SK-N-SH (cell line): ENCODE data around the gene SCN4B. TPM values are rescaled to one million over a fixed set of nuclear protein-coding genes. Genes with fewer than 3 reads are reported as not detected.

Experiments used
- CTCF ChIA-PET: fragments of 300-600, 350-600 bp; formaldehyde crosslinking; extraction: SDS; loops from one replicate; lab custom pipeline; 2021; lab: Yijun Ruan, JAX
- POLR2A ChIA-PET: fragments of 350-600 bp; sonication (Branson Sonifier 250); formaldehyde crosslinking; extraction: SDS; loops from one replicate; lab custom pipeline; 2020; ENCODE audit warnings: antibody characterized with exemption, inconsistent platforms; lab: Yijun Ruan, JAX
- DNase-seq: peaks from one replicate; pipeline ENCODE4 v3.0.0; 2012
- H2AFZ ChIP-seq: fragments of 200-600 bp; sonication (generic); 2 replicates; pipeline ENCODE4 v1.8.1; 2016; ENCODE audit warnings: antibody characterized with exemption, mild to moderate bottlenecking, low read depth
- H3F3A ChIP-seq: fragments of 200-600 bp; sonication (generic); replicated peaks from 2 replicates; pipeline ENCODE3; 2016; ENCODE audit warnings: antibody characterized with exemption, mild to moderate bottlenecking; ENCODE audit not compliant: insufficient read depth
- H3K27ac ChIP-seq, 2 experiments: fragments of 200-500 bp in 1 of 2; fragments of 200-600 bp in 1 of 2; sonication (Bioruptor generic) in 1 of 2; sonication (generic), shearing (Covaris generic) in 1 of 2; 2 replicates each; pipeline versions ENCODE4 v1.5.1 to v1.6.1; 2014 to 2016; ENCODE audit warnings: low read depth in 2 of 2, inconsistent platforms in 1 of 2, low read length in 1 of 2, mild to moderate bottlenecking in 1 of 2, mixed read lengths in 1 of 2
- H3K27me3 ChIP-seq: fragments of 200-600 bp; sonication (generic), shearing (Covaris generic); 2 replicates; pipeline ENCODE4 v1.6.1; 2016; ENCODE audit warnings: mixed run types; ENCODE audit not compliant: insufficient read depth
- H3K36me3 ChIP-seq, 2 experiments: fragments of 200-500 bp in 1 of 2; fragments of 200-600 bp in 1 of 2; sonication (Bioruptor generic) in 1 of 2; sonication (generic) in 1 of 2; replicated peaks in 1 of 2; 2 replicates each; pipeline versions ENCODE3 to v1.5.1; 2014 to 2016; ENCODE audit warnings: low read length in 1 of 2, mild to moderate bottlenecking in 1 of 2; ENCODE audit not compliant: insufficient read depth in 2 of 2, control insufficient read depth in 1 of 2
- H3K4me1 ChIP-seq, 2 experiments: fragments of 200-500 bp in 1 of 2; fragments of 200-600 bp in 1 of 2; sonication (Bioruptor generic) in 1 of 2; sonication (generic), shearing (Covaris generic) in 1 of 2; 2 replicates each; pipeline versions ENCODE4 v1.5.1 to v1.6.1; 2014 to 2016; ENCODE audit warnings: low read depth in 1 of 2, low read length in 1 of 2, mixed run types in 1 of 2; ENCODE audit not compliant: insufficient read depth in 2 of 2, control insufficient read depth in 1 of 2
- H3K4me2 ChIP-seq: fragments of 200-600 bp; sonication (generic), shearing (Covaris generic); 2 replicates; pipeline ENCODE4 v1.6.1; 2017; ENCODE audit warnings: mixed run types
- H3K4me3 ChIP-seq, 2 experiments: fragments of 200-500 bp in 1 of 2; fragments of 200-600 bp in 1 of 2; sonication (Bioruptor generic) in 1 of 2; sonication (generic), shearing (Covaris generic) in 1 of 2; 2 replicates each; pipeline versions ENCODE4 v1.5.1 to v1.8.1; 2014 to 2016; ENCODE audit warnings: low read depth in 2 of 2, inconsistent platforms in 1 of 2, low read length in 1 of 2, mild to moderate bottlenecking in 1 of 2, mixed read lengths in 1 of 2, moderate library complexity in 1 of 2
- H3K79me2 ChIP-seq: fragments of 200-600 bp; sonication (generic); 2 replicates; pipeline ENCODE4 v1.8.1; 2017; ENCODE audit warnings: mild to moderate bottlenecking; ENCODE audit not compliant: insufficient read depth
- H3K9ac ChIP-seq: fragments of 200-600 bp; sonication (generic); 2 replicates; pipeline ENCODE4 v1.6.1; 2017; ENCODE audit warnings: mixed run types
- H3K9me2 ChIP-seq: fragments of 200-600 bp; sonication (generic); 2 replicates; pipeline ENCODE4 v1.6.1; 2017; ENCODE audit warnings: mixed run types
- H3K9me3 ChIP-seq: fragments of 200-600 bp; sonication (generic); 2 replicates; pipeline ENCODE4 v1.6.1; 2017; ENCODE audit warnings: mixed run types, mild to moderate bottlenecking, moderate library complexity
- H4K20me1 ChIP-seq: fragments of 200-600 bp; sonication (generic); 2 replicates; pipeline ENCODE4 v1.6.1; 2017; ENCODE audit warnings: mild to moderate bottlenecking, mixed run types; ENCODE audit not compliant: insufficient read depth
- CTCF ChIP-seq: fragments of 200-600 bp; sonication (generic); IDR thresholded peaks from 2 replicates; pipeline ENCODE4 v1.6.1; 2017; ENCODE audit warnings: antibody characterized with exemption, mild to moderate bottlenecking, moderate library complexity
- FOXJ3 ChIP-seq: sonication (generic); formaldehyde crosslinking; IDR thresholded peaks from 2 replicates; pipeline ENCODE4 v1.5.1; 2020; ENCODE audit warnings: mild to moderate bottlenecking, missing genetic modification reagents
- GATA2 ChIP-seq: sonication (generic); formaldehyde crosslinking; IDR thresholded peaks from 2 replicates; pipeline ENCODE4 v1.5.0; 2020; ENCODE audit warnings: mild to moderate bottlenecking, missing genetic modification reagents
- MEF2A ChIP-seq: IDR thresholded peaks from 2 replicates; pipeline ENCODE4 v1.4.0; 2012; ENCODE audit warnings: low read depth, borderline replicate concordance
- TCF12 ChIP-seq: IDR thresholded peaks from 2 replicates; pipeline ENCODE4 v1.4.0; 2012
- USF1 ChIP-seq: IDR thresholded peaks from 2 replicates; pipeline ENCODE4 v1.4.0; 2012; ENCODE audit warnings: low read depth, borderline replicate concordance
- ZBTB33 ChIP-seq: IDR thresholded peaks from 2 replicates; pipeline ENCODE4 v1.4.0; 2012; ENCODE audit warnings: low read depth, borderline replicate concordance
- WGBS: methylation state at CpG from one replicate; pipeline ENCODE4 v1.1.6; 2017; ENCODE audit warnings: low lambda C conversion rate; 5-methylcytosine and 5-hydroxymethylcytosine counted together
- polyA plus RNA-seq, 3 experiments: library from polyadenylated mRNA; depleted of rRNA; stranded (reverse); fragments of >200 nt; gene quantifications; 2 replicates each; pipeline ENCODE4 v1.2.3, GENCODE V29; 2012

The SCN4B gene
- polyA plus RNA-seq, 1 of the 3 experiments (the other 2 are of a cell fraction) = 1.2 TPM

- TF ChIP-seq ZBTB33 (no peak), FOXJ3 (CRISPR knock-in tag) (no peak)
These were observed 16.8 kb downstream of the SCN4B start (continued) for GRCh38 chr11:118135796-118136165.

GRCh38 chr11:118135051-118135795 is 17.4 kb downstream of the SCN4B start:
- Histone ChIP-seq H3K9me2 (no peaks in the 10 kb centered on the region), H4K20me1 (no peaks in the 10 kb centered on the region), H3K79me2 (no peaks in the 10 kb centered on the region), H3K4me2 (no peak overlapping the region), H3K36me3 (no peaks in the 10 kb centered on the region), H3K27ac (no peak overlapping the region), H3K9me3 (no peaks in the 10 kb centered on the region), H3F3A (no peaks in the 10 kb centered on the region), H3K4me3 (no peak overlapping the region), H3K4me1 (no peaks in the 10 kb centered on the region), H2AFZ (no peak overlapping the region), H3K27me3 (peaks cover 40% of the 10 kb centered on the region), H3K9ac (no peak overlapping the region)
- ChIA-PET POLR2A (no interaction called here), CTCF (interaction anchor here (0.6 to 4.2 kb wide), 5 partner anchors 8 to 63 kb away, joined by 3 to 14 read pairs (median 5); no protein-coding TSS in a partner anchor)
- TF ChIP-seq TCF12 (no peak), USF1 (no peak), GATA2 (no peak), MEF2A (no peak), ZBTB33 (no peak), CTCF (no peak)
- 17% methylated on average over 5 of the region's 7 CpGs for WGBS
- no peak for DNase-seq
